ENCODE results near the gene CELSR2. TPM values are rescaled to one million over a fixed set of nuclear protein-coding genes. Genes with fewer than 3 reads are reported as not detected.
A peak's percentile ranks its signal among the peaks of the same experiment; 100 is the strongest.

CELSR2 gene
- total and polyA plus RNA-seq, 2 of the 8 experiments (the other 6 are each of a cell fraction or from before 2014, with no cell fraction given) = 12.0 to 27.7 TPM

- no peaks in the 10 kb centered on the region for H3K79me1 ChIP-seq (ENCODE audit: low read depth, low read length)
- 87% methylated on average over 9 of the region's 9 CpGs; no CpG with 5 or more reads in 1 of the 2 experiments for WGBS, 2 experiments (ENCODE audit: extremely low coverage in 1 of 2, insufficient coverage in 1 of 2, insufficient read length in 1 of 2, insufficient replicate concordance in 2 of 2, low coverage in 1 of 2, low lambda C conversion rate in 2 of 2, missing lambda C conversion rate in 1 of 2)
- no peak overlapping the region for H2BK15ac ChIP-seq (ENCODE audit: low read length)
- no peaks in the 10 kb centered on the region; a peak in 1 of 7 replicates for H3K27me3 ChIP-seq (replicated peaks in 1 of 4; ENCODE audit: control insufficient read depth in 3 of 4, extremely low read depth in 1 of 4, insufficient read depth in 3 of 4, low read length in 3 of 4)
- H3K4me3 ChIP-seq (ENCODE audit: extremely low read depth in 1 of 4, insufficient read depth in 2 of 4, low read depth in 3 of 4, low read length in 4 of 4) = no peak overlapping the region
- DNase-seq (ENCODE audit: low read depth in 1 of 2, low spot score in 2 of 2) (no peak), FAIRE-seq (no peak)
- no peak overlapping the region for H2BK120ac ChIP-seq (replicated peaks; ENCODE audit: low read depth, low read length)
- H3K36me3 ChIP-seq (ENCODE audit: control insufficient read depth in 2 of 4, insufficient read depth in 4 of 4, low read length in 3 of 4) = no peaks in the 10 kb centered on the region
- POLR2A ChIA-PET (ENCODE audit: partially characterized antibody) = interaction anchor here (0.9 to 1.5 kb wide), 3 partner anchors 10 to 16 kb away, joined by 3 to 7 read pairs (median 6); partner anchors contain the start of gene PSRC1
- no peaks in the 10 kb centered on the region for H3K79me2 ChIP-seq (ENCODE audit: control insufficient read depth in 1 of 2, insufficient read depth in 2 of 2, low read length in 2 of 2)
- no peak overlapping the region for H4K8ac ChIP-seq (ENCODE audit: extremely low read depth, insufficient read depth, low read length)
- H3K9me3 ChIP-seq (ENCODE audit: insufficient read depth in 2 of 2, low read depth in 1 of 2, low read length in 1 of 2) = no peaks in the 10 kb centered on the region
- TF ChIP-seq SAP30 (IDR thresholded peaks at IDR 0.05; ENCODE audit: insufficient read depth, insufficient replicate concordance, low read length) = no peak
- TF ChIP-seq BACH1 (IDR thresholded peaks at IDR 0.05; ENCODE audit: low read length) = no peak
- no peak for TF ChIP-seq CHD2 (IDR thresholded peaks at IDR 0.05; ENCODE audit: low read length)
- TF ChIP-seq YY1 (IDR thresholded peaks at IDR 0.05; ENCODE audit: low read depth, low read length) = no peak
- no peak for TF ChIP-seq SRF (IDR thresholded peaks at IDR 0.05; ENCODE audit: low read depth, low read length)
- no peak for TF ChIP-seq EP300 (IDR thresholded peaks at IDR 0.05; ENCODE audit: borderline replicate concordance in 1 of 2, low read depth in 2 of 2, low read length in 2 of 2)
- TF ChIP-seq CBX8 (IDR thresholded peaks at IDR 0.05; ENCODE audit: borderline replicate concordance, low read depth, low read length) = no peak
- no peak for TF ChIP-seq CREB1 (IDR thresholded peaks at IDR 0.05)
- CTCF ChIA-PET (ENCODE audit: partially characterized antibody) = interaction anchor here (0.6 to 2.6 kb wide), 6 partner anchors 13 to 264 kb away, joined by 3 to 14 read pairs (median 6); no protein-coding TSS in a partner anchor
- no peak overlapping the region for H3K56ac ChIP-seq (replicated peaks; ENCODE audit: insufficient read length, low read depth, low read length)
- no peak overlapping the region for H3K4ac ChIP-seq (replicated peaks; ENCODE audit: insufficient read length, low read depth, low read length)
- no peak overlapping the region for H3K14ac ChIP-seq (ENCODE audit: insufficient read length)
- H3K27ac ChIP-seq (ENCODE audit: low read depth, low read length) = no peak overlapping the region
- no peaks in the 10 kb centered on the region for H4K20me1 ChIP-seq (replicated peaks in 1 of 2; ENCODE audit: control insufficient read depth in 1 of 2, insufficient read depth in 2 of 2, low read length in 2 of 2)
- no peak overlapping the region for H3K4me2 ChIP-seq (ENCODE audit: insufficient read depth in 1 of 2, low read depth in 2 of 2, low read length in 2 of 2)
- H3K23me2 ChIP-seq (ENCODE audit: low read depth, low read length) = no peaks in the 10 kb centered on the region
- H3K9ac ChIP-seq (replicated peaks in 1 of 4; ENCODE audit: extremely low read depth in 1 of 4, low read depth in 3 of 4, low read length in 3 of 4) = no peak overlapping the region
- H3K4me1 ChIP-seq (replicated peaks in 1 of 4; ENCODE audit: control insufficient read depth in 3 of 4, insufficient read depth in 4 of 4, low read length in 3 of 4) = no peaks in the 10 kb centered on the region
- no peak overlapping the region for H2AK5ac ChIP-seq (ENCODE audit: low read depth, low read length)
- no peak overlapping the region for H4K91ac ChIP-seq (replicated peaks; ENCODE audit: insufficient read length, low read length)
- H2BK20ac ChIP-seq (ENCODE audit: low read length) = no peak overlapping the region
- no peak overlapping the region for H2BK12ac ChIP-seq (ENCODE audit: low read depth, low read length)
- H2AFZ ChIP-seq (ENCODE audit: low read length) = peak overlapping the region; percentile 1; the same call in 1 of the 2 replicates
- no peak overlapping the region for H4K5ac ChIP-seq (ENCODE audit: insufficient read length, low read depth, low read length)
- H3K18ac ChIP-seq (ENCODE audit: extremely low read depth, low read length) = 0 out of 2 replicates have a peak overlapping the region, but pooled peaks have one; percentile 26
- no peak overlapping the region for H3K23ac ChIP-seq (ENCODE audit: insufficient read length)
- H2BK5ac ChIP-seq (ENCODE audit: low read depth, low read length) = no peak overlapping the region
Observed at GRCh38 chr1:109292364-109292763, 43.0 kb downstream of the CELSR2 start.

Measured in H1 (cell line).